ENCODE data around the gene PECR.

PECR gene

DNA sequence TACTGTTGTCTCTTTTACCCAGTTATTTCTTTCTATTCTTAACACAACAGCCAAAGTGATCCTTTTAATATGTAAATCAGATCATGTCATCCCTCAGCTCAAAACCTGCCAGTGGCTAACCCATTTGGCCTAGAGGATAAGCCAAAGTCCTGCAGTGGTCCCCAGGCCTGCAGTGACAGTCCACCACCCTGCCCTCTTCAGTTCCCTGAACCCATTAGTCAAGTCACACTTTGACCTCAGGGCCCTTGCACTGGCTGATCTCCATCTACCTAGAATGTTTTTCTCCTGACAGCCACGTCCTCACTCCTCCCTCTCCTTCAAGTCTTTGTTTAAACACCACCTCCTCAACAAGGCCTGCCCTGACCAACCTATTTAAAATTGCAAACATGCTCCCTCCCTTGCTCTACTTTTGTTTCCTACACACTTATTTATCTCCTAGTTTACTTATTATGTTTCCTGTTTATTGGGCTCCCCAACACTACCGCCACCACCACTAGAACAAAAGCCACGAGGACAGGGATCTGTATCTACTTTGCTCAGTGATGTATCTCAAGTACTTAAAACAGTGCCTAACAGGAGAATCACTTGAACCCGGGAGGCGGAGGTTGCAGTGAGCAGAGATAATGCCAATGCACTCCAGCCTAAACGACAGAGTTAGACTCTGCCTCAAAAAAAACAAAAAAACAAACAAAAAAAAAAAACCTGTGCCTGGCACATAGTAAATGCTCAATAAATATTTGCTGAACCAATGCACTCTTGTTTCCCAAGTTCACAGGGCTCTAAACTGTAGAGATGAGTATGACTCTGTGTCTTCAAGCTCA lies 77.5 kb downstream of the PECR start:
- Histone ChIP-seq H3K9me3 (ENCODE audit: insufficient read depth, low read length, severe bottlenecking) (no peaks in the 10 kb centered on the region), H3K9ac (ENCODE audit: low read depth, low read length) (no peak overlapping the region), H3K27me3 (ENCODE audit: insufficient read depth, low read length, poor library complexity) (no peaks in the 10 kb centered on the region), H3K79me2 (ENCODE audit: insufficient read depth, low read length) (peaks cover 30% of the 10 kb centered on the region; the same call in 1 of the 2 replicates), H3K27ac (ENCODE audit: low read length) (no peak overlapping the region), H3K4me1 (ENCODE audit: insufficient read depth, low read length) (no peaks in the 10 kb centered on the region), H3K4me2 (ENCODE audit: insufficient read depth, low read length) (no peak overlapping the region), H2AFZ (ENCODE audit: low read depth, low read length) (no peak overlapping the region), H3K36me3 (ENCODE audit: insufficient read depth, low read length) (0 out of 2 replicates have a peak, but pooled peaks cover 2% of the 10 kb centered on the region), H4K20me1 (ENCODE audit: insufficient read depth, low read length) (peaks cover 14% of the 10 kb centered on the region; the same call in 1 of the 2 replicates), H3K4me3 (ENCODE audit: low read depth in 1 of 2, low read length in 2 of 2) (no peak overlapping the region)
- TF ChIP-seq, protein P1, sequence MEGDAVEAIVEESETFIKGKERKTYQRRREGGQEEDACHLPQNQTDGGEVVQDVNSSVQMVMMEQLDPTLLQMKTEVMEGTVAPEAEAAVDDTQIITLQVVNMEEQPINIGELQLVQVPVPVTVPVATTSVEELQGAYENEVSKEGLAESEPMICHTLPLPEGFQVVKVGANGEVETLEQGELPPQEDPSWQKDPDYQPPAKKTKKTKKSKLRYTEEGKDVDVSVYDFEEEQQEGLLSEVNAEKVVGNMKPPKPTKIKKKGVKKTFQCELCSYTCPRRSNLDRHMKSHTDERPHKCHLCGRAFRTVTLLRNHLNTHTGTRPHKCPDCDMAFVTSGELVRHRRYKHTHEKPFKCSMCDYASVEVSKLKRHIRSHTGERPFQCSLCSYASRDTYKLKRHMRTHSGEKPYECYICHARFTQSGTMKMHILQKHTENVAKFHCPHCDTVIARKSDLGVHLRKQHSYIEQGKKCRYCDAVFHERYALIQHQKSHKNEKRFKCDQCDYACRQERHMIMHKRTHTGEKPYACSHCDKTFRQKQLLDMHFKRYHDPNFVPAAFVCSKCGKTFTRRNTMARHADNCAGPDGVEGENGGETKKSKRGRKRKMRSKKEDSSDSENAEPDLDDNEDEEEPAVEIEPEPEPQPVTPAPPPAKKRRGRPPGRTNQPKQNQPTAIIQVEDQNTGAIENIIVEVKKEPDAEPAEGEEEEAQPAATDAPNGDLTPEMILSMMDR (IDR thresholded peaks at IDR 0.05; ENCODE audit: borderline replicate concordance, extremely low read depth, low read length, poor library complexity, severe bottlenecking): no peak
- TF ChIP-seq EZH2 (IDR thresholded peaks at IDR 0.05; ENCODE audit: borderline replicate concordance, low read depth, low read length, severe bottlenecking): no peak
- no peak for ATAC-seq (ENCODE audit: insufficient read depth, low read depth)
- no peak for DNase-seq

DNA sequence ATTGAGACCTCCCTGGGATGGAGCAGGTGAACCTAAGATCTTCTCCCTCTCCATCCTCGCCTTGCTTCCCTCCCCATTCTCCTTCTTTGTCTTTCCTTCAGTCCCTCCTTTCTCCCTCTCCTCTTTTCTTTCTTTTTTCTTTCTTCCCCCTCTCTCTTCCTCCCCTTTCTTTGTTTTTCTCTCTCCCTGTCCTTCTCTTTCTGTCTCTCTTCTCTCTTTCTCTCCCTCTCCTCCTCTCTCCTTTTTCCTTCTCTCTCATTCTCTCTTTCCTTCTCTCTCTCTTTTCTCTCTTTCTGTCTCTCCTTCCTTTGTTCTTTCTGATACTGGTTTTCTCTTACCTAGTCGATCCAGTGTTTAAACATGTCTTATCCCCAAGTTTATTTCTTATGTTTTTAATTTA lies 78.9 kb downstream of the PECR start:
- Histone ChIP-seq H3K4me3 (ENCODE audit: low read depth in 1 of 2, low read length in 2 of 2) (no peak overlapping the region), H3K9me3 (ENCODE audit: insufficient read depth, low read length, severe bottlenecking) (no peaks in the 10 kb centered on the region), H3K36me3 (ENCODE audit: insufficient read depth, low read length) (0 out of 2 replicates have a peak, but pooled peaks cover 4% of the 10 kb centered on the region), H3K27me3 (ENCODE audit: insufficient read depth, low read length, poor library complexity) (no peaks in the 10 kb centered on the region), H2AFZ (ENCODE audit: low read depth, low read length) (no peak overlapping the region), H3K4me2 (ENCODE audit: insufficient read depth, low read length) (no peak overlapping the region), H3K79me2 (ENCODE audit: insufficient read depth, low read length) (peaks cover 30% of the 10 kb centered on the region; the same call in 1 of the 2 replicates), H3K9ac (ENCODE audit: low read depth, low read length) (no peak overlapping the region), H4K20me1 (ENCODE audit: insufficient read depth, low read length) (peaks cover 14% of the 10 kb centered on the region; the same call in 1 of the 2 replicates), H3K27ac (ENCODE audit: low read length) (no peak overlapping the region), H3K4me1 (ENCODE audit: insufficient read depth, low read length) (no peaks in the 10 kb centered on the region)
- ATAC-seq (ENCODE audit: insufficient read depth, low read depth) (no peak), DNase-seq (no peak)
- TF ChIP-seq, protein P1 (IDR thresholded peaks at IDR 0.05; ENCODE audit: borderline replicate concordance, extremely low read depth, low read length, poor library complexity, severe bottlenecking): no peak
- TF ChIP-seq EZH2 (IDR thresholded peaks at IDR 0.05; ENCODE audit: borderline replicate concordance, low read depth, low read length, severe bottlenecking): no peak

DNA sequence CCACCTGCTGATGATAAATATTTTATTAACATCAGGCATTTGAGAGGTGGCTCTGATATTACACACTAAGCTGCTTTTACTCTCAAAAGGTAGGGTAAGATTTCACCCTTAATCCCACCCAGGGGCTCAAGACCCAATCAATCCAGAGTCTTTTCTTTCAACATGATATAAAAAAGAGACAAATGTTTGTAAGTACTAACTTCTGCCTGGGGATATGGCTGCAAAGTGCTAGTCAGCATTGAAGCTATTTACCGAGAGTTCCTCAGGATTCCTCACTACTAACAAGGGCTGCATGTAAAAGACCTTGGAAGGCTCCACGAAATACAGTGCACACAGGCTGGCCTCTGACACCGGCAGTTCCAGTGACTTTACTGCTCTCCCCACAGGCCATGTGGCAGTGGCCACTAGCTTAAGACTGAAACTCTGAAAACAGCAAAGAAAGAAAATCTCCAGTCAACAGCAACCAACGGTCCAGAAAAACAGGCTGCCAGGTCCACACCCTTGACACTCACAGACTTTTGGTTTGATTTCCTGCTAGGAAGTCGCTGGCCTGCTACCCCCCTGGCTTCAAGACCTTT lies 79.4 kb downstream of the PECR start:
- no peak overlapping the region for H3K9ac ChIP-seq (ENCODE audit: low read depth, low read length)
- no peaks in the 10 kb centered on the region for H3K4me1 ChIP-seq (ENCODE audit: insufficient read depth, low read length)
- H3K27me3 ChIP-seq (ENCODE audit: insufficient read depth, low read length, poor library complexity): no peaks in the 10 kb centered on the region
- ATAC-seq (ENCODE audit: insufficient read depth, low read depth) (no peak), DNase-seq (no peak)
- peaks cover 9% of the 10 kb centered on the region for H3K36me3 ChIP-seq (ENCODE audit: insufficient read depth, low read length)
- TF ChIP-seq, protein P1 (IDR thresholded peaks at IDR 0.05; ENCODE audit: borderline replicate concordance, extremely low read depth, low read length, poor library complexity, severe bottlenecking): no peak
- H4K20me1 ChIP-seq (ENCODE audit: insufficient read depth, low read length): peaks cover 14% of the 10 kb centered on the region; the same call in 1 of the 2 replicates
- H3K9me3 ChIP-seq (ENCODE audit: insufficient read depth, low read length, severe bottlenecking): no peaks in the 10 kb centered on the region
- no peak overlapping the region for H3K27ac ChIP-seq (ENCODE audit: low read length)
- peaks cover 30% of the 10 kb centered on the region; the same call in 1 of the 2 replicates for H3K79me2 ChIP-seq (ENCODE audit: insufficient read depth, low read length)
- H3K4me3 ChIP-seq (ENCODE audit: low read depth in 1 of 2, low read length in 2 of 2): no peak overlapping the region
- H3K4me2 ChIP-seq (ENCODE audit: insufficient read depth, low read length): no peak overlapping the region
- H2AFZ ChIP-seq (ENCODE audit: low read depth, low read length): no peak overlapping the region
